Osteocyte (in vitro differentiated cells): Measurements from ENCODE around the gene KMT2B. TPM values are rescaled to one million over a fixed set of nuclear protein-coding genes. Genes with fewer than 3 reads are reported as not detected.

Source experiments
- DNase-seq: peaks from one replicate; pipeline ENCODE4 v3.0.0; 2021; ENCODE audit warnings: mixed read lengths; ENCODE audit not compliant: unreplicated experiment; ENCODE audit errors: extremely low spot score
- H3K27ac Mint-ChIP-seq: one replicate; pipeline ENCODE4 v1.8.0; 2021; ENCODE audit warnings: mild to moderate bottlenecking, mixed read lengths; ENCODE audit not compliant: unreplicated experiment
- H3K27me3 Mint-ChIP-seq: one replicate; pipeline ENCODE4 v1.8.0; 2021; ENCODE audit warnings: mixed read lengths; ENCODE audit not compliant: unreplicated experiment
- H3K36me3 Mint-ChIP-seq: one replicate; pipeline ENCODE4 v1.8.0; 2021; ENCODE audit warnings: mixed read lengths; ENCODE audit not compliant: unreplicated experiment
- H3K4me1 Mint-ChIP-seq: one replicate; pipeline ENCODE4 v1.8.0; 2021; ENCODE audit warnings: mixed read lengths; ENCODE audit not compliant: unreplicated experiment
- H3K4me3 Mint-ChIP-seq: one replicate; pipeline ENCODE4 v1.8.0; 2021; ENCODE audit warnings: mild to moderate bottlenecking, moderate library complexity, mixed read lengths; ENCODE audit not compliant: unreplicated experiment
- H3K9me3 Mint-ChIP-seq: one replicate; pipeline ENCODE4 v1.8.0; 2021; ENCODE audit warnings: mixed read lengths; ENCODE audit not compliant: unreplicated experiment
- CTCF ChIP-seq: fragments of 200-600 bp; sonication (generic); IDR thresholded peaks from 2 replicates; pipeline ENCODE4 v1.5.0; 2021; ENCODE audit warnings: antibody characterized with exemption, mild to moderate bottlenecking, moderate library complexity
- total RNA-seq: library from RNA; stranded (reverse); gene quantifications from 2 replicates; pipeline ENCODE4 v1.2.1, GENCODE V29; 2021

KMT2B gene
- total RNA-seq, 1 donor from 2014 or later = 45.1 TPM

GRCh38 chr19:35725216-35725861 is 7.5 kb downstream of the KMT2B start:
- peaks cover 62% of the 10 kb centered on the region for H3K36me3 Mint-ChIP-seq
- H3K4me1 Mint-ChIP-seq = no peaks in the 10 kb centered on the region
- no peak overlapping the region for H3K27ac Mint-ChIP-seq
- no peak for DNase-seq
- no peak overlapping the region for H3K4me3 Mint-ChIP-seq
- TF ChIP-seq CTCF = no peak
- H3K27me3 Mint-ChIP-seq = no peaks in the 10 kb centered on the region
- no peaks in the 10 kb centered on the region for H3K9me3 Mint-ChIP-seq

- Mint-ChIP-seq H3K27me3 (no peaks in the 10 kb centered on the region), H3K9me3 (no peaks in the 10 kb centered on the region), H3K4me3 (no peak overlapping the region), H3K4me1 (no peaks in the 10 kb centered on the region), H3K36me3 (peaks cover 65% of the 10 kb centered on the region), H3K27ac (no peak overlapping the region)
- no peak for TF ChIP-seq CTCF
- no peak for DNase-seq
Measured at GRCh38 chr19:35727053-35727955, 9.5 kb downstream of the KMT2B start.

- H3K9me3 Mint-ChIP-seq = no peaks in the 10 kb centered on the region
- TF ChIP-seq CTCF = no peak
- no peak for DNase-seq
- H3K27me3 Mint-ChIP-seq = no peaks in the 10 kb centered on the region
- peaks cover 61% of the 10 kb centered on the region for H3K36me3 Mint-ChIP-seq
- no peaks in the 10 kb centered on the region for H3K4me1 Mint-ChIP-seq
- no peak overlapping the region for H3K4me3 Mint-ChIP-seq
- no peak overlapping the region for H3K27ac Mint-ChIP-seq
Measured at GRCh38 chr19:35727956-35728706, 10.3 kb downstream of the KMT2B start.

GRCh38 chr19:35729021-35729420 is 11.2 kb downstream of the KMT2B start:
- no peaks in the 10 kb centered on the region for H3K9me3 Mint-ChIP-seq
- no peak for DNase-seq
- TF ChIP-seq CTCF = no peak
- no peaks in the 10 kb centered on the region for H3K4me1 Mint-ChIP-seq
- no peak overlapping the region for H3K4me3 Mint-ChIP-seq
- H3K27me3 Mint-ChIP-seq = no peaks in the 10 kb centered on the region
- peaks cover 59% of the 10 kb centered on the region for H3K36me3 Mint-ChIP-seq
- H3K27ac Mint-ChIP-seq = no peak overlapping the region

GRCh38 chr19:35729763-35730162 is 12.0 kb downstream of the KMT2B start:
- no peak for DNase-seq
- no peak overlapping the region for H3K27ac Mint-ChIP-seq
- no peaks in the 10 kb centered on the region for H3K9me3 Mint-ChIP-seq
- H3K4me1 Mint-ChIP-seq = no peaks in the 10 kb centered on the region
- H3K4me3 Mint-ChIP-seq = no peak overlapping the region
- TF ChIP-seq CTCF = no peak
- peaks cover 60% of the 10 kb centered on the region for H3K36me3 Mint-ChIP-seq
- no peaks in the 10 kb centered on the region for H3K27me3 Mint-ChIP-seq
